Renal cortical epithelial cell (primary cell): ENCODE measurements around the gene SLC66A2. TPM values are rescaled to one million over a fixed set of nuclear protein-coding genes. Genes with fewer than 3 reads are reported as not detected.
"Not testable (repeated sequence)": the region's sequence is repeated elsewhere in the genome, so short reads cannot be mapped to it uniquely, and the experiment has no call there.

ENCODE experiments used
- DNase-seq: peaks from one replicate; pipeline ENCODE4 v3.0.0-alpha.2; 2011; ENCODE audit warnings: low read depth
- total RNA-seq: library from RNA; depleted of rRNA; stranded (reverse); fragments of >200 nt; gene quantifications from 2 replicates; pipeline ENCODE4 v1.2.3, GENCODE V29; 2014

SLC66A2 gene
- total RNA-seq, 1 donor from 2014 or later, result 44.7 TPM

DNA sequence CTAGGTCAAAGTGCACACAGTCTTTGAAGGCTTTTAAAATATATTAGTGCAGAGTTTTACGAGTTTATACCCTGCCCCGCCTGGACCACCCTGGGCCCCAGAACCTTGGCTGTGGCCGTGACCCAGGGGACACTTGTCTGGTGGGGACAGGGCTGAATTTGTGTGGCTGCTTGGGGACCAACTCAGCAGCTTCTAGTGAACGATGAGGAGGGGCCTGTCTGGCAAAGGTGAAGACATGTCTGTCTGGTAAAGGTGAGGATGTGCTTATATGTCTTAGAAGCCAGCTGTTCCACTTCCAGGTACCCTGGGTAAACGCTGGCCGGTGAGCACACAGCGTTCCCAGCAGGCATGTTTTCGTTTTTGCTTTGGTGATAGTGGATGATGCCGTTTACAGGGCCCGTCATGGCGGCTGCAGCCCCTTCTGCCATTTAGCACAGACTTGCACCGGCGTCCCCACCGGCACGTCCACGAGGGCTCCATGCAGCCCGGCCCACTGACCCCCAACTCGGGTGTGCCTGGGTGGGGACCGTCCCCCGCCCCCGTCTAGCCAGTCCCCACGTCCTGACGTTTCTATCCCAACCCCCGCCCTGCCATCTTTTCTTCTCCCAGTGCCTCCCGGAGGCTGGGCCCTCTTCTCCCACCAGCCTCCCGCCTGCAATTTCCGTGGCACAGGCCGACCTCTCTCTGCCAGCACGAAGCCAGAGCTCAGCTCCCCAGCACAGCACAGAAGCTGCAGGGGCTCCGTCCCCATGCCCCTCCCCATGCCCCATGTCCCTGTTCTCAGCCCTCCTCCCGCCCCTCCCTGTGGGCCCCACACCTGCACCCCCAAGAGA is 67.8 kb downstream of the SLC66A2 start:
- no peak for DNase-seq

DNA sequence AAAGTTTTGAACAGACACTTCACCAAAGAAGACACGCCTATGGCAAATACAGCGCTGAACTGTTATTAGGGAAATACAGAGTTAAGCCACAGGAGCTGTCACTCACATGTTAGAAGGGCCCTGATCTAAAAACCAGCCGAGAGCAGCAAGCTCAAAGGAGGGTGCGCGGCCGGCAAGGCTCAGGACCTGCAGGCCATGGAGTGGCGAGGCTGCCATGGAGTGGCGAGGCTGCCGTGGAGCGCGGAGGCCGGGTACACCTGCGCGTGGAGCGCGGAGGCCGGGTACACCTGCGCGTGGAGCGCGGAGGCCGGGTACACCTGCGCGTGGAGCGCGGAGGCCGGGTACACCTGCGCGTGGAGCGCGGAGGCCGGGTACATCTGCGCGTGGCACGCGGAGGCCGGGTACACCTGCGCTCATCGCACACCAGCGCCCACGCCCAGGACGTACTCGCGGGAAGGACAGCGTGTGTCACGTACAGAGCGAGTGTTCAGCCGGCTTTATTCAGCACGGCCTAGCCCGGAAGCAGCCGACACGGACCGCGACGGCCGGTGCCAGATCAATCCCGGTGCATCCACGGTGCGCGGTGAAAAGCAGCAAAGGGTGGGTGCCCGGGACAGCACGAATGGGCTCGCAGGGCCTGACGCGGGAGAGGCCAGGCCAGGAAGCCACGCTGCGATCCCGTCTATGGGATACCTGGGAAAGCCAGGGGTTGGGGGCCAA is 68.8 kb downstream of the SLC66A2 start:
- no peak for DNase-seq

- DNase-seq, result no peak
These were observed 69.8 kb downstream of the SLC66A2 start for GRCh38 chr18:79881695-79882094.

DNA sequence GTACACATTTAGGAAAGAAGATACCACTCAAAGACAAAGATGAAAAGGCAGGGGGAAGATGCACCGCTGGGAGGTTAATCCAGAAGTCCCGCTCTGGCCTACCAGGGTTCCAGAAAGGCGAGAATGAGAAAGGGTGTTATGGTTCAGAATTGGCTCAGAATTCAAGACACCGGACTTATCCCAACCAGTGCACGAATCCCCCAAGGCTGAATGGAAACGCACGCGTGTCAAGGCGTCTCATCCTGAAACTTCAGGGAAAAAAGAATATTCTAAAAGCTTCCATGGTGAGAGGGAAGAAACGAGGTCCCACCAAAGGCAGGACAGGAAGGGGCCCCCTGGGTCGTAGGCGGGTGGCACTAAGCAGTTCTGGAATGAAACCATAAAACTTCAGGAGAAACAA is 71.9 kb downstream of the SLC66A2 start:
- DNase-seq, result no peak

GRCh38 chr18:79878741-79879378 is 72.6 kb downstream of the SLC66A2 start:
- no peak for DNase-seq

DNA sequence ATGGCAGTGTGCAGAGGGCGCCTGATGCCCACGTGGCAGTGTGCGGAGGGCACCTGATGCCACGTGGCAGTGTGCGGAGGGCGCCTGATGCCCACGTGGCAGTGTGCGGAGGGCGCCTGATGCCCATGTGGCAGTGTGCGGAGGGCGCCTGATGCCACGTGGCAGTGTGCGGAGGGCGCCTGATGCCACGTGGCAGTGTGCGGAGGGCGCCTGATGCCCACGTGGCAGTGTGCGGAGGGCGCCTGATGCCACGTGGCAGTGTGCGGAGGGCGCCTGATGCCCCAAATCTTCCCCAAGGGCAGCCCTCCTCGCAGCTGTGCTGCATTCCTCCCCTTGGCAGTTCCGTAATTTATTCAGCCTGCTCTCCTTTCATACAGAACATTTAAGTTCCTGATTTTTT is 73.2 kb downstream of the SLC66A2 start:
- not testable (repeated sequence) for DNase-seq

GRCh38 chr18:79877163-79878091 is 74.0 kb downstream of the SLC66A2 start:
- no peak for DNase-seq

DNA sequence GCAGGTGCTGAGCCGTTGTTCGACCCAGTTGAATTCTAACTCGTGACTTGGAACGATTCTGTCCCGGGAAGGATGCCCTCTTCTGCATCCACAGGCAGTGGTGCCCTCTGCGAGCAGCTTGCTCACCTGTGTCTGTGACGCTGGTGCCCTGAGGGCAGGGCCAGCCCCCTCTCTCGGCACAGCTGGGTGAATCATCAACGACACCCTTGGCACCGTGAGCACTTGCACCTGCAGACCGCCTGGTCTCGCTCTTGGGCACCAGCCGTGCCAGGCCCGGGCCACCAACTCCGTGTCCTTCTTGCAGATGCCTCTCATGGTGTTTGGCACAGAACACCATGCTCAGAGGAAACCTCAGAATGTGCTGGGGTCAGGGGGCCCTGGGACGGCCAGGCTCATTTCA is 75.0 kb downstream of the SLC66A2 start:
- no peak for DNase-seq

DNA sequence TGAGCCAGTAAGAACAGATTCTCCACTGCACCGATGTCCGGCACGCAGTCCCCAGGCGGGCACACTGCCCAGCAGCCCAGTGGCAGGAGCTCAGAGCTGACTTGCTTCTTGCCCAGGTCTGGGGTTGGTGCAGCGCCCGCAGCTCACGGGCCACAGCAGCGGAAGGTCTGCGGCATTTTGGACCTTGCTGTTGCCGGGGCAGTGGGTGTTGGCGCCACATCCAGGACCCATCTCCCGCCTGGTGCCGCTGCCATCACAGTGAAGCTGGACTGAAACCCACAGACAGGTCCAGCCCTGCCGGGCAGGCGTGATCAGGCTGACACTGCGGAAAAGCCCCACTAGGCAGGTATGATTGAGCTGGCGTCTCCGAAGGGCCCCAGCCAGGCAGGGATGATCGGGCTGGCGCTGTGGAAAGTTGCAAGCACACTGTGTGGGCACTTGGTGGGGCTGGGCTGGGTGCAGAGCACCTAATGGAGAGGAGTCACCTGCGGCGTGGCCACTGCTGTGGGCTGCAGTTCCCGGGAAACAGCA is 75.5 kb downstream of the SLC66A2 start:
- no peak for DNase-seq

DNA sequence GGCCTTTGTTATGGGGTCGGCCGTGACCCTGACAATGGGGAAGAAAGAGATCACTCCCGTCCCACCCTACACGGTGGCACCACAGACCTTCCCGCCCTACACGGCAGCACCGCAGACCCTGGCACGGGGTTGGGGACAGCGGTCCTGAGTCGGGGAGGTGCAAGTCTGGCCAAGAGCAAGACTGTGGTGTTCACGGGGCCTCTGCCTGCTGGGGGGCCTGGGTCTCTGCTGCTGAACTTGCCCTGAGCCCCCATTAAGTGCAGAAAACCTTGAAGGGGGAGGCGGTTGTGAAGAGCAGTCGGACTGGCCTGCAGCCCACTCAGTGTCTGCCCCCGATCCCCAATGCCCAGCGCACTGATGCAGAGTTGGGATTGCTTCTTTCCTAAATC is 75.9 kb downstream of the SLC66A2 start:
- DNase-seq, result no peak

DNA sequence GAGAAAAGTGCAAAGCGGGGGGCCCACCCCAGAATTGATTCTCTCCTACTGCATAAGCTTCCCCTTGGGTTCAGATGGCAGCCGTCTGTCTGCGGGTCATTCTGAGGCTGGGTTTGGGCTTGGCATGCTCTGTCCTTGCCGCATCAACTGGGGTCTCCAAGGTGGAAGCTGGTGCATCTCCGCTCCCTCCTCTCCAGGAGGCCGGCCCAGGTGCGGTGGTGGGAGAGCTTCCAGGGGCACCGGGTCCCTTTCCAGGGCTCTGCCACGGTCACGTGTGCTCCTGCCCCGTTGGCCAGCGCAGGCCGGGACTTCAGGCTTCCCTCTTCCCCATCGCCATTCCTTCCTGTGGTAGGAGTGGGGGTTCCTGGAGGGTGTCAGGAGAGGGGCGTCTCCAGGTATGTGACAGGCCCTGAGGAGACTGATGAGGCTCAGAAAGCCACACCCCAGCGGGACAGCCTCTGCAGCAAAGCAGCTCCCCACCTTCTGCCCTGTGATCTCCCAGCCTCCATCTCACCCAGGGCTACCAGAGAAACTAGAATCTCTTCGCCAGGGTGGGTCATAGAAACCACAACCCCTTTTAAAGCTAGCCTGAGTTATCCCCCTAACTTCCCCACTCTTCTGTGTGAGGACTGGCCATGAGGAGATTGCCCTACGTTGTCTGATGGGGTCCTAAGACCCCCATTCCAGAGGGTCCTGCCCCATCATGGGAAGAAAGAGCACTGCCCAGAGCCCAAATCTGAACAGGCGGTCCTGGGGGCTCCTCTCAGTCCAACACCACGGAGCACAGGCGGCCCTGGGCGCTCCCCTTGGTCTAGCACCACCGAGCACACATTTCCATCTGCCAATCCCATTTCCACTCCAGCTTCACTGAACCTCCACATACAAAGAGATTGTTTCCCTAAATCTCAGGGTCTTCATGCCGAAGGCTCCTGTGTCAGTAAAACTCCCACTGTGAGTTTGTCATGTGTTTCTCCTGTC is 76.6 kb downstream of the SLC66A2 start:
- DNase-seq, result no peak

GRCh38 chr18:79873449-79874110 is 77.9 kb downstream of the SLC66A2 start:
- no peak for DNase-seq

- no peak for DNase-seq
These were observed 78.7 kb downstream of the SLC66A2 start for GRCh38 chr18:79872527-79873444.

GRCh38 chr18:79871481-79872091 is 79.9 kb downstream of the SLC66A2 start:
- DNase-seq, result no peak

DNA sequence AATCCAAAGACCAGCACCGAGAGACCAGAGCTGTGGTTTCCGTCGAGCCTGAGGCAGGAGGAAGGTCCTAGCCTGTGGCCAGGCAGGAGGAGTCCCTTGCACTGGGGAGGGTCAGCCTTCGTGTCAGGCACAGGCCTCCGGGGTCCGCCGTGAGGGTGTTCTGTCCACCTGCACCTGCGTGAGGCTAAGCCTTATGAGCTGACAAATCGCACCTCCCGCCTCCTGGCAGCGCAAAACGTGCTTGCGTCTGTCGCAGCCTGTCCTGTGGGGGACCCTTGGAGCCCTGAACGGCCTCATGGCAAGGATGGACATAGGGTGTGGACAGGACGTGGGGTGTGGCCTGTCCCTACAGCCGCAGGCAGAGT is 80.4 kb downstream of the SLC66A2 start:
- DNase-seq, result no peak

DNA sequence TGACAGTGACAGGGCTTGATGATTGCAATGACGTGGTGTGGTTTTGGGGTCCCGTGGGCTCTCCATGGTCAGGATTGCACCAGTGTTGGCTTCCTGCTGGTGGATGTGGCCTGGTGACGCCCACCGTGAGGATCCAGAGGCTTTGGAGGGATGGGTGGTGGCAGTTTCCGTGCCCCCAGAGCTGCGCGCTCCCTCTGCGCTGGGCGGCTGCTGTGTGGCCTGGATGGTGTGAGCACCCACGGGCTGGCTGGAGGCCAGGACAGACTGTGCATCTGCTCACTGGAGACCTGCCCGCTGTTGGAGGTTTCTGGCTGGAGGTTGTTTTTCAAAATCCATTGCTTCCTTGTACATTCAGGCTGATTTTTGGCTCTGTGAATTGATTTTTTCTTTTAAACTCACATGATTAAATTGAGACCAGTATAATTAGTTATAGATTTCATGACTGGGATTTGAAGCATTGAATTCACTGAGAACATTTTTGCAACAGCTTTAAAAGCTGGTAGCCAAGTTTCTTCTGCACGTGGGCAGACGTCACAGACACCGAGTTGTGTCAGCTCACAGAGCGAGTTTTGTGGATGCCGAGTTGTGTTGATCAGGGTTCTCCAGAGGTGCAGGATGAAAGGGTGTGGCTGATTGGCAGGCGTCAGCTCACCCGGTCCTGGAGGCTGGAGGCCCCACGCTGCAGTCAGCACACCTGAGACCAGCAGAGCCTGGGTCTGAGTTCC is 81.0 kb downstream of the SLC66A2 start:
- DNase-seq, result no peak

DNA sequence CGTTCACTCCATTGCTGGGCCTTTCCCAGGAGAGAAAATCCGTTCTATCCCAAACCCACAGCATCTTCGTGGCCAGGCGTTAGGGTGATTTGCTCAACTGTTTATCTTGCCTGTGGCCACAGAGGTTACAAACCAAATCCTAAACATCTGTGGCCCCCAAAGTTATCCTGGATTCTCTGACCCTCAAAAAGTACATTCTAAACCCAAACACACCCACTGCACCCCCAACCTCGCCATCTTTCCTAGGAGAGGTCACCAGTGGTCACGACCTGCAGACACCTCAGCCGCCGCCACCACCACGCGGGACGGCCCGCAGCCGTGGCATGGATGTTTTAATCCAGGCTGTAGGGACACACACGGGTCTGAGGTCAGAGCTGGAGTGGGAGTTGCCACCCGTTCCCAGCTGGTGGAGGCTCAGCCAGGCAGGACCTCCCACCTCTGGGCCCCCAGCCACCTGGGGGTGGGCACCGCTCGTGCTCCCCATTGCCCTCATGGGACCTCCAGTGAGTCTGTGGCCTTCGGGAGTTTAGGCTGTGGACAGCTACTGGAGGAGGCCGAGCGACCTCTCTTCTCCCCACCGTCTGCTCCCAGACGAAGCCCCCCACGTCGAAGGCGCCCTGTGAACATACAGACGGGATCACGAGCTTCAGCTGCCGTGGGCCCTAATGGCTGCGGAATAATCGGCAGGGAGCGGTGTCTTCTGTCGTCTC is 81.7 kb downstream of the SLC66A2 start:
- DNase-seq, result no peak
